Measurements from ENCODE around the gene SLC27A5.
"Not testable (repeated sequence)": the region's sequence is repeated elsewhere in the genome, so short reads cannot be mapped to it uniquely, and the experiment has no call there.

SLC27A5 gene

GRCh38 chr19:58468216-58468839 is 43.5 kb downstream of the SLC27A5 start:
- DNase-seq (ENCODE audit: low spot score), result no peak

DNA sequence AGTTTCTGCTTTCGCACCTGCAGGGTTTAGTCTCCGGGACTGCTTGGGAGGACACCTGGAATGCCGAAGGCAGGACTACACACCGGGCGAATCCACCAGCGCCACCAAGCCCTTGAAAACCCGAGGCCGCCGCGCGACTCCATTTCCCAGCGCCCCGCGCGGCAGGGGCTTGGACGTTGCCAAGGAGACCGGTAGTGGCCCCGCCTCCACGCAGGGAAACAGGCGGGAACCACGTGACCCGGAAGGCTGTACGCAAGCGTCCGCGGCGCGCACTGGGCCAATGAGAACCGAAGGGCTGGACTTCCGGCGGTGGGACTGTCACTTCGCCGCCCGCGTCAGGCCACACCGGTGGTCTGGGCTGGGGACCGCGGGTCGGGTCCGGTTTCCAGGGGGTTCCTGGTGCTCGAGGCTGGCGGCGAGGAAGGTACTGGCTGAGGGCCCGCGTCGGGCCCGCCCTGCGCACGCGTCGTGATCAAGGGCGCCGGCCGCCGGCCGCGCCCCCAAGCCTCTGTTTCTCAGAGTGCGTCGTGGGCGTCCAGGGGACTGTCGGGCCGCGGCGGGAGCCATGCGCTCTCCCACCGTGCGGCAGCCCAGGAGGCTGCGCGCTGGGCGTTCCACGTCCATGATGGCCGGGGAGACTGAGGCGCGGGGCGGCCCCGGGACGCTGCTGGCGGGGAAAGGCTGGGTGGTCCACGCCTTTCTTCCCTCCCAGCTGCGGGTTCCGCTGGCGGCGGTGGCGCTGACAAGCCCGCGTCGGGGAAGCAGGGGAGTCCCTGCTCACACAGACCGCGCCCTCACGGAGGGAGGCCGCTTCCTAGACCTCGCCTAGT is 44.8 kb downstream of the SLC27A5 start, which contains the start of gene ZNF324:
TSS of gene ZNF324 (plus strand) at position 321 of the 830 bp plus-strand sequence. CDS start 2,106 bp downstream, outside the sequence.
- DNase-seq (ENCODE audit: low spot score), result peak; percentile 96

- DNase-seq (ENCODE audit: low spot score), result no peak
These were observed 45.6 kb downstream of the SLC27A5 start for GRCh38 chr19:58466089-58466759.

DNA sequence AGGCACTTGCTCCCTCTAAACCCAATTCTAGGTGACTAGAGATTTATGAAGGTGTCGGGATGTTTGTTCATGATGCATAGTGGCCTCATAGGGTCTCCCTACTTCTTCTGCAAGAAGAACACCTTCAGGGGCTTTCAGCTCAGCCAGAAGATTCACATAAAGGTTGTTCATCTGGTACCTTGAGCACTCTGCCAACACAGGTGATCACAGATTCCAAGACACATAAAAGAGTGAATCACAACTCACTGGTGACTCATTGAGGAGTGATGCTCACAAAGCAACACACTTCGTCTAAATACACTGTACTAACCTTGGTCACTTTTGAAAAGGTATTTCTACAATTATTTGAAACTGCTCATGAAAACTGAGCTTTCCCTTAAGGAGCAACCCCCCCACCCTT is 51.8 kb downstream of the SLC27A5 start:
- no peak for DNase-seq (ENCODE audit: low spot score)

DNA sequence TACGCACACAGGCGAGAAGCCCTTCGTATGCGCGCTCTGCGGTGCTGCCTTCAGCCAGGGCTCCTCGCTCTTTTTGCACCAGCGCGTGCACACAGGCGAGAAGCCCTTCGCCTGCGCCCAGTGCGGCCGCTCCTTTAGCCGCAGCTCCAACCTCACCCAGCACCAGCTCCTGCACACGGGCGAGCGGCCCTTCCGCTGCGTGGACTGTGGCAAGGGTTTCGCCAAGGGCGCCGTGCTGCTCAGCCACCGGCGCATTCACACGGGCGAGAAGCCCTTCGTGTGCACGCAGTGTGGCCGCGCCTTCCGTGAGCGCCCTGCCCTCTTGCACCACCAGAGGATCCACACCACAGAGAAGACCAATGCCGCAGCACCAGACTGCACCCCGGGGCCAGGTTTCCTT is 55.7 kb downstream of the SLC27A5 start:
- DNase-seq (ENCODE audit: low spot score), result no peak

DNA sequence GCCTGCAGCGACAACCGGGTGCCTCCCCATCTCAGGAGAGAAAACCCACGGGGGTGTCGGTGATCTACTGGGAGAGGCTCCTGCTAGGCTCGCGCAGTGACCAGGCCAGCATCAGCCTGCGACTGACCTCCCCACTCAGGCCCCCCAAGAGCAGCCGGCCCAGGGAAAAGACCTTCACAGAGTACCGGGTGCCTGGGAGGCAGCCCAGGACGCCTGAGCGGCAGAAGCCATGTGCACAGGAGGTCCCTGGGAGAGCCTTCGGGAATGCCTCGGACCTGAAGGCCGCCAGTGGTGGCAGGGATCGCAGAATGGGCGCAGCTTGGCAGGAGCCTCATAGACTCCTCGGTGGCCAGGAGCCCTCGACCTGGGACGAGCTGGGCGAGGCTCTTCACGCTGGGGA is 56.5 kb downstream of the SLC27A5 start:
- DNase-seq (ENCODE audit: low spot score), result no peak

DNA sequence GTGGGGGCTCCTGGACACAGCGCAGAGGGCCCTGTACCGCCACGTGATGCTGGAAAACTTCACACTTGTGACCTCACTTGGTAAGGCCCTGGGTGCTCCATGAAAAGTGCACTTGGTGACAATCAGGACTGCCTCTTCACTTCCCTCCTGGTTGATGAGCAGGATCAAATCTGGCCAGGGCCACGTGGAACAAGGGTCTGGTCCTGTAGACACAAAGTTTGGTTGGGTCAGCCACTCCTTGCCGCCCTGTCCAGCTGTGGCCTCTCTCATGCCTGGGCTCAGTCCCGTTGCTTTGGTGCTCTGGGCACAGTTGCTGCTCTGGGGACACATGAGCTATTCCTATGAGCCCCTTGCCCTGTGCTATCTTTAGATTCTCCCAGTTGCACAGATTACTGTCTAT is 58.0 kb downstream of the SLC27A5 start:
- no peak for DNase-seq (ENCODE audit: low spot score)

- DNase-seq (ENCODE audit: low spot score), result peak; percentile 98
These were observed 60.3 kb downstream of the SLC27A5 start, which contains the start of gene ZNF324B for GRCh38 chr19:58451358-58452101. ZNF324B (plus strand) TSS chr19:58451622; CDS start chr19:58453702, 2,080 bp downstream.

GRCh38 chr19:58450856-58451357 is 60.9 kb downstream of the SLC27A5 start:
- no peak for DNase-seq (ENCODE audit: low spot score)

DNA sequence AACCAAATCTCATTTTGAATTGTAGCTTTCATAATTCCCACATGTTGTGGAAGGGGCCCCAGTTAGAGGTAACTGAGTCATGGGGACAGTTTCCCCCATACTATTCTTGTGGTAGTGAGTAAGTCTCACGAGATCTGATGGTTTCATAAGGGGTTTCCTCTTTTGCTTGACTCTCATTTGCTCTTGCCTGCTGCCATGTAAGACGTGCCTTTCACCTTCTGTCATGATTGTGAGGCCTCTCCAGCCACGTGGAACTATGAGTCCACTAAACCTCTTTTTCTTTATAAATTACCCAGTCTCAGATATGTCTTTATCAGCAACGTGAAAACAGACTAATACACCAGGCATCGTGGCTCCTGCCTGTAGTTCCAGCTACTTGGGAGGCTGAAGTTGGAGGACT is 61.8 kb downstream of the SLC27A5 start:
- not testable (repeated sequence) for DNase-seq (ENCODE audit: low spot score)

DNA sequence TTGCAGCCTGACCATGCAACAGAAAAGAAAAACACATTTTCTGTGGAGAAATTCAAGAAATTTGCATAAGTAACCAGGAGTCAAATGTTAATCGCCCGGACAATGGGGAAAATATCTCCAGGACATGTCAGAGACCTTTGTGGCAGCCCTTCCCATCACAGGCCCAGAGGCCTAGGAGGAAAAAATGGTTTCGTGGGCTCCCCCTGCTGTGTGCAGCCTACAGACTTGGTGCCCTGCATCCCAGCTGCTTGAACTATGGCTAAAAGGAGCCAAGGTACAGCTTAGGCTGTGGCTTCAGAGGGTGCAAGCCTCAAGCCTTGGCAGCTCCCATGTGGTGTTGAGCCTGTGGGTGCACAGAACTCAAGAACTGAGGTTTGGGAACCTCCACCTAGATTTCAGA is 62.9 kb downstream of the SLC27A5 start:
- DNase-seq (ENCODE audit: low spot score), result not testable (repeated sequence)
